Peyer's patch (tissue), 4 donors: ENCODE measurements around the gene TCF4. TPM values are rescaled to one million over a fixed set of nuclear protein-coding genes. Genes with fewer than 3 reads are reported as not detected.

Experiments
- DNase-seq, 3 donors: peaks; one replicate each; pipeline ENCODE4 v3.0.0-alpha.2; 2017 to 2019
- H3K27ac ChIP-seq, 4 donors: fragments of 200-600 bp; sonication (generic); one replicate each; pipeline ENCODE4 v1.5.1; 2016 to 2019
- H3K27me3 ChIP-seq, 2 donors: fragments of 200-600 bp; sonication (generic); one replicate each; pipeline ENCODE4 v1.5.1; 2019
- H3K36me3 ChIP-seq, 3 donors: fragments of 200-600 bp; sonication (generic); one replicate each; pipeline ENCODE4 v1.5.1; 2016 to 2019
- H3K4me1 ChIP-seq, 4 donors: fragments of 200-600 bp; sonication (generic); one replicate each; pipeline ENCODE4 v1.5.1; 2016 to 2019
- H3K4me3 ChIP-seq, 4 donors: fragments of 200-600 bp; sonication (generic); 1 replicate in 3 of 4; 2 replicates in 1 of 4; pipeline ENCODE4 v1.5.1; 2016 to 2019; ENCODE audit warnings: mild to moderate bottlenecking in 1 of 4
- H3K9me3 ChIP-seq, 4 donors: fragments of 200-600 bp; sonication (generic); one replicate each; pipeline ENCODE4 v1.5.1; 2016 to 2019; ENCODE audit warnings: mild to moderate bottlenecking in 1 of 4
- CTCF ChIP-seq, 6 experiments: fragments of 450-650 bp in 4 of 6; fragments of 200-600 bp in 2 of 6; sonication (generic) in 1 of 6; IDR thresholded peaks; one replicate each; pipeline ENCODE4 v1.5.1; 2017 to 2019; ENCODE audit warnings: antibody characterized with exemption in 6 of 6, mild to moderate bottlenecking in 3 of 6, moderate library complexity in 1 of 6
- POLR2A ChIP-seq, 2 donors: fragments of 450-650 bp; IDR thresholded peaks; one replicate each; pipeline ENCODE4 v1.5.1; 2017; ENCODE audit warnings: antibody characterized with exemption in 2 of 2, mild to moderate bottlenecking in 2 of 2, moderate library complexity in 2 of 2
- total RNA-seq, 4 donors: library from RNA; depleted of rRNA; stranded (reverse); fragments of >200 nt; gene quantifications; one replicate each; pipeline ENCODE4 v1.1.0, GENCODE V29; 2016

TCF4 gene
- total RNA-seq, 4 donors from 2014 or later: 11.9 to 190 (median 33.8) TPM

GRCh38 chr18:55455938-55456337 lies 132.1 kb downstream of the TCF4 start:
- H3K27me3 ChIP-seq: no peaks in the 10 kb centered on the region
- no peaks in the 10 kb centered on the region for H3K9me3 ChIP-seq
- H3K4me3 ChIP-seq: no peak overlapping the region
- no peaks in the 10 kb centered on the region for H3K4me1 ChIP-seq
- H3K36me3 ChIP-seq: no peaks in the 10 kb centered on the region
- no peak overlapping the region for H3K27ac ChIP-seq
- no peak for DNase-seq
- TF ChIP-seq POLR2A (IDR thresholded peaks at IDR 0.05) (no peak), CTCF (IDR thresholded peaks at IDR 0.05) (no peak)

GRCh38 chr18:55453186-55453585 lies 134.8 kb downstream of the TCF4 start:
- no peak for DNase-seq
- H3K4me1 ChIP-seq: no peaks in the 10 kb centered on the region
- no peak overlapping the region for H3K4me3 ChIP-seq
- H3K9me3 ChIP-seq: no peaks in the 10 kb centered on the region
- TF ChIP-seq CTCF (IDR thresholded peaks at IDR 0.05) (no peak), POLR2A (IDR thresholded peaks at IDR 0.05) (no peak)
- H3K27me3 ChIP-seq: no peaks in the 10 kb centered on the region
- H3K27ac ChIP-seq: no peak overlapping the region
- H3K36me3 ChIP-seq: no peaks in the 10 kb centered on the region

- Histone ChIP-seq H3K36me3 (no peaks in the 10 kb centered on the region), H3K9me3 (no peaks in the 10 kb centered on the region), H3K4me3 (no peak overlapping the region), H3K27me3 (no peaks in the 10 kb centered on the region), H3K4me1 (no peaks in the 10 kb centered on the region), H3K27ac (no peak overlapping the region)
- no peak for DNase-seq
- no peak for TF ChIP-seq POLR2A (IDR thresholded peaks at IDR 0.05)
These were observed 135.8 kb downstream of the TCF4 start for GRCh38 chr18:55452123-55452611.

- no peaks in the 10 kb centered on the region for H3K36me3 ChIP-seq
- H3K4me3 ChIP-seq: no peak overlapping the region
- no peak for TF ChIP-seq CTCF (IDR thresholded peaks at IDR 0.05)
- H3K9me3 ChIP-seq: peaks cover 0 to 3% (median 0%) of the 10 kb centered on the region in 4 donors
- DNase-seq: no peak
- no peaks in the 10 kb centered on the region for H3K27me3 ChIP-seq
- no peak overlapping the region for H3K27ac ChIP-seq
- no peaks in the 10 kb centered on the region for H3K4me1 ChIP-seq
These were observed 138.4 kb downstream of the TCF4 start for GRCh38 chr18:55449412-55450140.

GRCh38 chr18:55448420-55448819 lies 139.6 kb downstream of the TCF4 start:
- no peaks in the 10 kb centered on the region for H3K36me3 ChIP-seq
- H3K4me3 ChIP-seq: no peak overlapping the region
- H3K27me3 ChIP-seq: no peaks in the 10 kb centered on the region
- TF ChIP-seq CTCF (IDR thresholded peaks at IDR 0.05): no peak
- H3K9me3 ChIP-seq: peaks cover 0 to 3% (median 0%) of the 10 kb centered on the region in 4 donors
- no peaks in the 10 kb centered on the region for H3K4me1 ChIP-seq
- H3K27ac ChIP-seq: no peak overlapping the region
- DNase-seq: no peak

GRCh38 chr18:55447672-55448018 lies 140.3 kb downstream of the TCF4 start:
- TF ChIP-seq CTCF (IDR thresholded peaks at IDR 0.05) (no peak), POLR2A (IDR thresholded peaks at IDR 0.05) (no peak)
- peaks cover 0 to 3% (median 0%) of the 10 kb centered on the region in 4 donors for H3K9me3 ChIP-seq
- no peaks in the 10 kb centered on the region for H3K4me1 ChIP-seq
- H3K4me3 ChIP-seq: no peak overlapping the region
- H3K36me3 ChIP-seq: no peaks in the 10 kb centered on the region
- H3K27ac ChIP-seq: no peak overlapping the region
- DNase-seq: no peak
- H3K27me3 ChIP-seq: no peaks in the 10 kb centered on the region
